Lower leg skin (tissue), 4 donors: ENCODE results near the gene TMEM132A. TPM values are rescaled to one million over a fixed set of nuclear protein-coding genes. Genes with fewer than 3 reads are reported as not detected.

ENCODE experiments used
- DNase-seq, 2 donors: peaks; one replicate each; pipeline ENCODE4 v3.0.0-alpha.2; 2019; ENCODE audit warnings: low spot score in 2 of 2
- H3K4me3 ChIP-seq: fragments of 200-600 bp; sonication (generic); 2 replicates; pipeline ENCODE4 v1.5.1; 2017; ENCODE audit warnings: mild to moderate bottlenecking, low read depth; ENCODE audit not compliant: poor library complexity, severe bottlenecking
- POLR2A ChIP-seq, 2 donors: fragments of 450-650 bp; IDR thresholded peaks; one replicate each; pipeline ENCODE4 v1.6.1; 2016 to 2017; ENCODE audit warnings: antibody characterized with exemption in 2 of 2, mild to moderate bottlenecking in 1 of 2, moderate library complexity in 1 of 2
- WGBS, 2 donors: methylation state at CpG; one replicate each; pipeline ENCODE4 v1.1.5; 2018; 5-methylcytosine and 5-hydroxymethylcytosine counted together
- intact Hi-C: fragments of 100-400 bp; cut with DNase I; formaldehyde crosslinking; loops from one replicate; pipeline ENCODE4 v1.15.0; 2023; ENCODE audit warnings: low total_unique reads
- total RNA-seq, 4 donors: library from RNA; depleted of rRNA; stranded (reverse); fragments of >200 nt; gene quantifications; one replicate each; pipeline ENCODE4 v1.1.0, GENCODE V29; 2016
- TF ChIP-seq, protein P1 (sequence below), 3 donors: fragments of 450-650 bp; IDR thresholded peaks; one replicate each; pipeline ENCODE4 v1.5.1; 2016; ENCODE audit warnings: antibody characterized with exemption in 3 of 3, mild to moderate bottlenecking in 3 of 3, moderate library complexity in 2 of 3

The TMEM132A gene
- total RNA-seq, 4 donors from 2014 or later: 2.9 to 13.7 (median 5.3) TPM

DNA sequence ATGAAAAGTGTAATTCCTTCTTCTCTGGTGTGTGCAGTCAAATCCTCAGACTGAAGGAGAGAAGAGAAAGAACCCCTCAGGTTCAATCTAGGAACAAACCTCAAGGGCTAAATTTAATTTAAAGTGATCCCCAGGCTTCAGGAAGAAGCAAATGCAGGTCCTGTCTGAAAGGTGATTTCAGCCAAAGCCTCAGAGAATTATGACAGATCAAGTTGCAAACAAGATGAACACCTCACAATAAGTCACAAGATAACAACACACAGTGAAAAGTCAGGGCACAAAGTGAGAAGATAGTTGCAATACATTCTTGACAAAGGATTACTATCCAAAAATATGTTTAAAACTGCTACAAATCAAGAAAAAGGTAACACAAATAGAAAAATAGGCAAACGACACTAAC is 45.2 kb upstream of the TMEM132A start:
- TF ChIP-seq, protein P1, sequence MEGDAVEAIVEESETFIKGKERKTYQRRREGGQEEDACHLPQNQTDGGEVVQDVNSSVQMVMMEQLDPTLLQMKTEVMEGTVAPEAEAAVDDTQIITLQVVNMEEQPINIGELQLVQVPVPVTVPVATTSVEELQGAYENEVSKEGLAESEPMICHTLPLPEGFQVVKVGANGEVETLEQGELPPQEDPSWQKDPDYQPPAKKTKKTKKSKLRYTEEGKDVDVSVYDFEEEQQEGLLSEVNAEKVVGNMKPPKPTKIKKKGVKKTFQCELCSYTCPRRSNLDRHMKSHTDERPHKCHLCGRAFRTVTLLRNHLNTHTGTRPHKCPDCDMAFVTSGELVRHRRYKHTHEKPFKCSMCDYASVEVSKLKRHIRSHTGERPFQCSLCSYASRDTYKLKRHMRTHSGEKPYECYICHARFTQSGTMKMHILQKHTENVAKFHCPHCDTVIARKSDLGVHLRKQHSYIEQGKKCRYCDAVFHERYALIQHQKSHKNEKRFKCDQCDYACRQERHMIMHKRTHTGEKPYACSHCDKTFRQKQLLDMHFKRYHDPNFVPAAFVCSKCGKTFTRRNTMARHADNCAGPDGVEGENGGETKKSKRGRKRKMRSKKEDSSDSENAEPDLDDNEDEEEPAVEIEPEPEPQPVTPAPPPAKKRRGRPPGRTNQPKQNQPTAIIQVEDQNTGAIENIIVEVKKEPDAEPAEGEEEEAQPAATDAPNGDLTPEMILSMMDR (IDR thresholded peaks at IDR 0.05): no peak
- no peak for TF ChIP-seq POLR2A (IDR thresholded peaks at IDR 0.05)
- DNase-seq: no peak
- intact Hi-C loops: no loop called here
- no peak overlapping the region for H3K4me3 ChIP-seq
- 77 to 93% methylated on average over 1 of the region's 1 CpG for WGBS, 2 donors

DNA sequence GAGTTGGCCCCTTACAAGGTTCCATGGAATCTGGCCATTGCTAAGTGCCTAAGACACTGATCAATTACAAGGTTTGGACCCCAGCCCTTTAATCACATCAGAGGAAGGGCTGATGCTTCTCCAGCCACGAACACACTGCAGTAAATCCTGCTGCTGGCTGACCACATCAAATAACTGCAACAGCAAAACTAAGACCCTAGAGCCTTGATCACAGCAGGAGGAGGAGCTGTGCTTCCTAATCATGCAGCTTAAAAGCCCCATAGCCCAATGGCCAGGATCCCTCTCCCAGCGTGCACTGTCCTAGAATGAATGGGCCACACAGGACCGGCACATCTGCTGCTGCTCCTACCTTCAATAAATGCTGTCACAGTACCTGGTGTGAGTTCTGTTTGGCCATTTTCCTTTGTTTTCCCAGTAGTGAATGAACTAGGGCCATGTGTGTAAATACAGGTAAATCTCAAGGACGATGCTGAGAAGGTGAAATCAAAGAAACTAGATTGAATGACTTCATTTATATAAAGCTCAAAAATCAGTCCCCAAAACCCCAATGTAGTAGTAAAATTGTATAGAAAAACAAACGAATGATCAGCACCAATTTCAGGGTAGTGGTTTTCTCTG is 44.2 kb upstream of the TMEM132A start:
- intact Hi-C loops: loop anchor here (5.0 kb wide), 1 partner anchor 38 kb away; the partner anchor contains the start of gene CCDC86
- no peak overlapping the region for H3K4me3 ChIP-seq
- peak in 1 of 2 donors; percentile 25 for DNase-seq
- WGBS, 2 donors: 77 to 83% methylated on average over 5 of the region's 5 CpGs
- no peak for TF ChIP-seq POLR2A (IDR thresholded peaks at IDR 0.05)
- TF ChIP-seq, protein P1 (IDR thresholded peaks at IDR 0.05): no peak

DNA sequence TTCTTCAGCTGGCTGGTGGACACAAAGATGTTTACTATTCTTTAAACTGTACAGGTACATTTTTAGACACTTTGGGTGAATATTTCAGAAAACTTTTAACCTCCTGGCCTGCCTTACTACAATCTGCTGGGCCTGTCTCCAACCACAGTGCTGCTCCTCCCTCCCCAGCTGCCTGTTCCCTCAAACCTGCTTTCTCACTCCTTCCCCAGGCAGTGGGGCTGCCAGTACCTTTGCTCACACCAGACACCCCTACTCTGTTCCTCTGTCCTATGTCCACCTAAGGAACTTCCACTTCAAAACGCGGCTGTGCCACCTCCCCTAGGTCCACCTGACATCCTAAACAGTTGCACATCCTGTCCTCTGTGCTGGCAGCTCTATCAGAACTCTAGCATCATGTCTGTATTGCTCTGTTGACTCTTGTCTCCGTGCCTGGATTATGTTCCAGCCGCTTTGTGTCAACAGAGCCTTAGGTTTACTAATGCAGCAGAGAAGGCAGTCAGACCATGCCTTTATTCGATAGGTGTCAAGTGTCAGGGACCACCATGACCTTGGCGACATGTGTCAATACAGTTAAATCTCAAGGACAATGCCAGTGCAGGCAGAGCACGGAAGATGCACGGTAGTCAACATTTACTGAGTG is 43.5 kb upstream of the TMEM132A start:
- 85 to 93% methylated on average over 8 of the region's 8 CpGs for WGBS, 2 donors
- intact Hi-C loops: loop anchor here (5.0 kb wide), 1 partner anchor 38 kb away; the partner anchor contains the start of gene CCDC86
- no peak overlapping the region for H3K4me3 ChIP-seq
- DNase-seq: peak in 1 of 2 donors; percentile 36
- TF ChIP-seq, protein P1 (IDR thresholded peaks at IDR 0.05): peak in 1 of 3 donors; percentile 64
- no peak for TF ChIP-seq POLR2A (IDR thresholded peaks at IDR 0.05)

DNA sequence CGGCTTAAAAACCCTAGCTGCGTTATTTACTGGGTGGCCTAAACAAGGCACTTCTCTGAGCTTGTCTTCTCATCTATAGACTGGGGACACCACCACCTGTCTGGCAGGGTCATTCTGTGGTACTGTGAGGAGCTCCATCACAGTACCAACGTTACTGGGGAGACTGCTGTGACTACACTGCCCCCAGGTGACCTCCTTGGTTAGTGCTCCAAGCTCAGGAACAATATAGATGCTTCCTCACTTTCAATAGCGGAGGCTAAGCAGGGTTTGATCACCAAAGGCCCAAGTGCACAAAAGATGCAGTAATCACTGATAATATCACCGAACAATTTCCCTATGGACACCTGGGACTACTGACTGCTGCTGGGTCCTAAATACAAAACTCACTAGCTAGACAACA is 36.7 kb upstream of the TMEM132A start:
- TF ChIP-seq, protein P1 (IDR thresholded peaks at IDR 0.05): no peak
- TF ChIP-seq POLR2A (IDR thresholded peaks at IDR 0.05): no peak
- WGBS, 2 donors: 66 to 67% methylated on average over 5 of the region's 5 CpGs
- intact Hi-C loops: no loop called here
- peak in 1 of 2 donors; percentile 76 for DNase-seq
- no peak overlapping the region for H3K4me3 ChIP-seq

DNA sequence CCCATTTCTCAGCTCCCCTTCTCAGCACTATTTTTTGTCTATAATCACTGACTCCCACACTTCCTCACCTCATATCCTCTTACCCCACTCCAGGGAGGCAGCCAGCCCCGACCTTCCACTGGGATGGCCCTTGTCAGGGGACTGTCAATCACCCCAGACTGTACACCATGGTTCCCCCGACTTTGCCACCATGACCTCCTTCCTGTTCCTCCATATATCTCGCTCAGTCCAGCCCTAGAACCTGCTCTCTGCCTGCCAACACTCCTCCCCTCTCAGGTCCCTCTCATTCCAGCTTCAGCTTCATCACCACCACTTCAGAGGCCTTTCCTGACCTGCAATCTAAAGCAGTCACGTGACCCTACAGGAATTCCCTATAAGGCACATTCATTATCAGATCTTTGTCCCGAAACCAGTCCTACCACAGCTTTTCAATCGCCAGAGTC is 34.4 kb upstream of the TMEM132A start:
- 59 to 63% methylated on average over 6 of the region's 6 CpGs for WGBS, 2 donors
- TF ChIP-seq, protein P1 (IDR thresholded peaks at IDR 0.05): no peak
- TF ChIP-seq POLR2A (IDR thresholded peaks at IDR 0.05): no peak
- intact Hi-C loops: no loop called here
- no peak overlapping the region for H3K4me3 ChIP-seq
- peak in 1 of 2 donors; percentile 67 for DNase-seq
